HepG2 (cell line): ENCODE data around the gene SATB2. TPM values are rescaled to one million over a fixed set of nuclear protein-coding genes. Genes with fewer than 3 reads are reported as not detected.

Experiments
- ATAC-seq: fragments of 200-7000 bp; cut with Tn5 transposase; 3 replicates; pipeline ENCODE4 v1.9.1; 2020; ENCODE audit warnings: mild to moderate bottlenecking, moderate library complexity
- BruUV-seq: library from RNA; stranded (reverse); fragments of 400-500 nt; replicated peaks from 2 replicates; lab custom pipeline; 2021; lab: Mats Ljungman, UMichigan
- CTCF ChIA-PET: fragments of 300-600 bp; formaldehyde crosslinking; extraction: SDS; loops from one replicate; lab custom pipeline; 2021; ENCODE audit warnings: low total read pairs, inconsistent platforms, low intra/inter-chr PET ratio; lab: Yijun Ruan, JAX
- POLR2A ChIA-PET: fragments of 350-600 bp; sonication (Branson Sonifier 250); formaldehyde crosslinking; loops from one replicate; lab custom pipeline; 2020; ENCODE audit warnings: antibody characterized with exemption, inconsistent platforms; lab: Yijun Ruan, JAX
- DNase-seq: peaks from one replicate; pipeline ENCODE4 v3.0.0-alpha.2; 2015; ENCODE audit warnings: low spot score
- FAIRE-seq: peaks from 3 replicates; lab custom pipeline; 2011; peaks lifted over from hg19 to GRCh38; lab: Jason Lieb, UNC
- H2AFZ ChIP-seq: one replicate; pipeline ENCODE4 v1.6.1; 2011; ENCODE audit warnings: low read length, inconsistent platforms
- H3K27ac ChIP-seq: fragments of 300-600 bp; 3 replicates; pipeline ENCODE4 v1.8.0; 2011; ENCODE audit warnings: mixed run types, mild to moderate bottlenecking, mixed read lengths, low read length, inconsistent platforms; ENCODE audit not compliant: insufficient read depth; ENCODE audit errors: extremely low read length
- H3K27me3 ChIP-seq, 2 experiments: fragments of 200-600 bp in 1 of 2; 2 replicates in 1 of 2; 3 replicates in 1 of 2; pipeline versions ENCODE4 v1.6.0 to v1.8.0; 2011; ENCODE audit warnings: low read length in 2 of 2, mild to moderate bottlenecking in 2 of 2, moderate library complexity in 2 of 2, inconsistent platforms in 1 of 2; ENCODE audit not compliant: insufficient read depth in 2 of 2, control insufficient read depth in 1 of 2
- H3K36me3 ChIP-seq, 2 experiments: fragments of 200-600 bp in 1 of 2; replicated peaks in 1 of 2; 2 replicates in 1 of 2; 3 replicates in 1 of 2; pipeline versions ENCODE4 v1.5.1 to v1.8.0; 2011; ENCODE audit warnings: low read length in 2 of 2, inconsistent platforms in 1 of 2; ENCODE audit not compliant: insufficient read depth in 2 of 2, control insufficient read depth in 1 of 2
- H3K4me1 ChIP-seq: 2 replicates; pipeline ENCODE4 v1.5.1; 2012; ENCODE audit warnings: low read length, inconsistent platforms; ENCODE audit not compliant: insufficient read depth
- H3K4me2 ChIP-seq: 2 replicates; pipeline ENCODE4 v1.6.0; 2011; ENCODE audit warnings: low read depth, low read length, inconsistent platforms
- H3K4me3 ChIP-seq, 3 experiments: fragments of 200-600 bp in 1 of 3; sonication (generic), shearing (Covaris generic) in 1 of 3; replicated peaks in 1 of 3; 2 replicates each; pipeline ENCODE4 v1.5.1; 2011 to 2016; ENCODE audit warnings: low read length in 3 of 3, inconsistent platforms in 2 of 3, low read depth in 2 of 3, mild to moderate bottlenecking in 2 of 3, control low read depth in 1 of 3, mixed read lengths in 1 of 3; ENCODE audit not compliant: insufficient read depth in 1 of 3
- H3K79me2 ChIP-seq: one replicate; pipeline ENCODE4 v1.6.1; 2011; ENCODE audit warnings: low read length, inconsistent platforms; ENCODE audit not compliant: insufficient read depth
- H3K9ac ChIP-seq: 2 replicates; pipeline ENCODE4 v1.6.0; 2011; ENCODE audit warnings: mild to moderate bottlenecking, low read depth, low read length, inconsistent platforms; ENCODE audit not compliant: insufficient read depth
- H3K9me3 ChIP-seq: 2 replicates; pipeline ENCODE4 v1.5.1; 2012; ENCODE audit warnings: mild to moderate bottlenecking, low read length
- H4K20me1 ChIP-seq: 2 replicates; pipeline ENCODE4 v1.6.0; 2011; ENCODE audit warnings: inconsistent platforms, mild to moderate bottlenecking, low read length, moderate library complexity; ENCODE audit not compliant: insufficient read depth
- FOXO4 ChIP-seq: sonication (generic); formaldehyde crosslinking; conservative IDR thresholded peaks from 2 replicates; pipeline ENCODE4 v1.8.1; 2023; ENCODE audit warnings: missing genetic modification reagents
- HNRNPL ChIP-seq: fragments of 200-400 bp; formaldehyde crosslinking; IDR thresholded peaks from 2 replicates; pipeline ENCODE4 v1.6.1; 2017; ENCODE audit warnings: mild to moderate bottlenecking, low read depth, low read length
- LBX2 ChIP-seq: sonication (generic); formaldehyde crosslinking; IDR thresholded peaks from 2 replicates; pipeline ENCODE4 v1.5.0; 2020; ENCODE audit warnings: missing genetic modification reagents, mild to moderate bottlenecking, borderline replicate concordance
- NFKB2 ChIP-seq: sonication (generic); formaldehyde crosslinking; IDR thresholded peaks from 2 replicates; pipeline ENCODE4 v1.4.0; 2020; ENCODE audit warnings: missing genetic modification reagents, borderline replicate concordance
- RAD51 ChIP-seq: fragments of 450-650 bp; IDR thresholded peaks from 2 replicates; pipeline ENCODE4 v1.6.1; 2016; ENCODE audit warnings: borderline replicate concordance
- TCF7 ChIP-seq: sonication (generic); IDR thresholded peaks from 2 replicates; pipeline ENCODE4 v1.6.1; 2016; ENCODE audit warnings: antibody characterized with exemption, low read depth
- ZNF276 ChIP-seq: sonication (generic); formaldehyde crosslinking; IDR thresholded peaks from 2 replicates; pipeline ENCODE4 v1.4.0; 2020; ENCODE audit warnings: mild to moderate bottlenecking, low read depth, missing genetic modification reagents
- ZNF362 ChIP-seq: sonication (generic); formaldehyde crosslinking; IDR thresholded peaks from 2 replicates; pipeline ENCODE4 v1.4.0; 2020; ENCODE audit warnings: missing genetic modification reagents, mild to moderate bottlenecking, borderline replicate concordance
- ZNF703 ChIP-seq: sonication (generic); formaldehyde crosslinking; IDR thresholded peaks from 2 replicates; pipeline ENCODE4 v1.5.1; 2020; ENCODE audit warnings: missing genetic modification reagents, mild to moderate bottlenecking, moderate library complexity, borderline replicate concordance
- ZNF709 ChIP-seq: sonication (generic); formaldehyde crosslinking; IDR thresholded peaks from 2 replicates; pipeline ENCODE4 v1.5.0; 2020; ENCODE audit warnings: mild to moderate bottlenecking, missing genetic modification reagents
- WGBS: methylation state at CpG from one replicate; pipeline ENCODE4 v1.1.6; 2017; ENCODE audit warnings: low lambda C conversion rate; 5-methylcytosine and 5-hydroxymethylcytosine counted together
- in situ Hi-C: cut with HindIII; loops from 2 replicates; pipeline ENCODE4 v1.10.0; 2017; ENCODE audit warnings: low pct_unique_long_range_greater_than_20kb; ENCODE audit not compliant: extremely low pct_ligation_motif_present
- intact Hi-C: fragments of 100-400 bp; cut with micrococcal nuclease; formaldehyde crosslinking; loops from one replicate; pipeline ENCODE4 v1.10.0; 2022; ENCODE audit not compliant: unreplicated experiment
- polyA plus RNA-seq, 8 experiments: library from polyadenylated mRNA; depleted of rRNA in 3 of 8; stranded (reverse) in 7 of 8; unstranded in 1 of 8; fragments of >200 nt; fragmentation: Illumina TruSeq in 4 of 8; extraction: Trizol in 4 of 8; gene quantifications; 2 replicates each; pipeline versions ENCODE4 v1.2.1 to v1.2.3, GENCODE V29; 2011 to 2016; ENCODE audit warnings: low read depth in 4 of 8, missing spikeins in 1 of 8, mixed read lengths in 1 of 8; ENCODE audit not compliant: insufficient read depth in 1 of 8
- total RNA-seq, 5 experiments: library from RNA; depleted of rRNA; stranded (reverse); fragments of >200 nt; fragmentation: Illumina TruSeq; extraction: Trizol; gene quantifications; 2 replicates each; pipeline ENCODE4 v1.2.3, GENCODE V29; 2016; ENCODE audit warnings: low read depth in 1 of 5

SATB2 gene
- total and polyA plus RNA-seq, 2 of the 13 experiments (the other 11 are each of a cell fraction or from before 2014, with no cell fraction given): 2.5 to 5.5 TPM

GRCh38 chr2:199443589-199444130 lies 14.1 kb downstream of the SATB2 start:
- no TSS peak for BruUV-seq
- Histone ChIP-seq H3K9me3 (no peaks in the 10 kb centered on the region), H3K36me3 (no peaks in the 10 kb centered on the region), H3K4me2 (no peak overlapping the region), H3K9ac (no peak overlapping the region), H3K79me2 (no peaks in the 10 kb centered on the region), H3K27me3 (no peaks in the 10 kb centered on the region)
- POLR2A ChIA-PET: no interaction called here
- in situ Hi-C loops: no loop called here
- TF ChIP-seq NFKB2 (CRISPR knock-in tag) (no peak), TCF7 (no peak), FOXO4 (CRISPR knock-in tag) (no peak), ZNF362 (CRISPR knock-in tag) (no peak), ZNF703 (CRISPR knock-in tag) (no peak), ZNF276 (no peak), HNRNPL (no peak), RAD51 (no peak), ZNF709 (CRISPR knock-in tag) (no peak), LBX2 (CRISPR knock-in tag) (no peak)
- TF ChIP-seq, all 625 proteins: peak for 0
- Histone ChIP-seq H2AFZ (no peak overlapping the region), H3K4me3 (no peak overlapping the region), H3K27ac (no peak overlapping the region), H3K4me1 (no peaks in the 10 kb centered on the region), H4K20me1 (no peaks in the 10 kb centered on the region)
- WGBS: 54% methylated on average over 3 of the region's 3 CpGs
- intact Hi-C loops: no loop called here
- no peak for ATAC-seq
- CTCF ChIA-PET: no interaction called here
- DNase-seq: no peak
- no peak for FAIRE-seq
